ENCODE measurements around the gene SOWAHD. TPM values are rescaled to one million over a fixed set of nuclear protein-coding genes. Genes with fewer than 3 reads are reported as not detected.
"Not testable (repeated sequence)": the region's sequence is repeated elsewhere in the genome, so short reads cannot be mapped to it uniquely, and the experiment has no call there.

Gene SOWAHD
- total RNA-seq, 1 donor from 2014 or later, result 1.5 TPM

GRCh38 chrX:119759248-119759766, 919 bp downstream of the SOWAHD start:
- Mint-ChIP-seq H3K4me3 (ENCODE audit: unreplicated experiment) (peak overlapping the region; percentile 48), H3K27ac (ENCODE audit: unreplicated experiment) (no peak overlapping the region), H3K27me3 (ENCODE audit: unreplicated experiment) (no peaks in the 10 kb centered on the region), H3K9me3 (ENCODE audit: unreplicated experiment) (no peaks in the 10 kb centered on the region), H3K4me1 (ENCODE audit: unreplicated experiment) (peaks cover 27% of the 10 kb centered on the region), H3K36me3 (ENCODE audit: unreplicated experiment) (no peaks in the 10 kb centered on the region)
- no peak for DNase-seq (ENCODE audit: extremely low spot score, unreplicated experiment)
- TF ChIP-seq, protein P1, sequence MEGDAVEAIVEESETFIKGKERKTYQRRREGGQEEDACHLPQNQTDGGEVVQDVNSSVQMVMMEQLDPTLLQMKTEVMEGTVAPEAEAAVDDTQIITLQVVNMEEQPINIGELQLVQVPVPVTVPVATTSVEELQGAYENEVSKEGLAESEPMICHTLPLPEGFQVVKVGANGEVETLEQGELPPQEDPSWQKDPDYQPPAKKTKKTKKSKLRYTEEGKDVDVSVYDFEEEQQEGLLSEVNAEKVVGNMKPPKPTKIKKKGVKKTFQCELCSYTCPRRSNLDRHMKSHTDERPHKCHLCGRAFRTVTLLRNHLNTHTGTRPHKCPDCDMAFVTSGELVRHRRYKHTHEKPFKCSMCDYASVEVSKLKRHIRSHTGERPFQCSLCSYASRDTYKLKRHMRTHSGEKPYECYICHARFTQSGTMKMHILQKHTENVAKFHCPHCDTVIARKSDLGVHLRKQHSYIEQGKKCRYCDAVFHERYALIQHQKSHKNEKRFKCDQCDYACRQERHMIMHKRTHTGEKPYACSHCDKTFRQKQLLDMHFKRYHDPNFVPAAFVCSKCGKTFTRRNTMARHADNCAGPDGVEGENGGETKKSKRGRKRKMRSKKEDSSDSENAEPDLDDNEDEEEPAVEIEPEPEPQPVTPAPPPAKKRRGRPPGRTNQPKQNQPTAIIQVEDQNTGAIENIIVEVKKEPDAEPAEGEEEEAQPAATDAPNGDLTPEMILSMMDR (IDR thresholded peaks at IDR 0.05), result no peak

- H3K27ac Mint-ChIP-seq (ENCODE audit: unreplicated experiment), result no peak overlapping the region
- H3K4me1 Mint-ChIP-seq (ENCODE audit: unreplicated experiment), result peaks cover 28% of the 10 kb centered on the region
- no peak for DNase-seq (ENCODE audit: extremely low spot score, unreplicated experiment)
- TF ChIP-seq, protein P1 (IDR thresholded peaks at IDR 0.05), result no peak
- no peaks in the 10 kb centered on the region for H3K27me3 Mint-ChIP-seq (ENCODE audit: unreplicated experiment)
- H3K9me3 Mint-ChIP-seq (ENCODE audit: unreplicated experiment), result no peaks in the 10 kb centered on the region
- H3K4me3 Mint-ChIP-seq (ENCODE audit: unreplicated experiment), result peak overlapping the region; percentile 22
- no peaks in the 10 kb centered on the region for H3K36me3 Mint-ChIP-seq (ENCODE audit: unreplicated experiment)
Measured at GRCh38 chrX:119760026-119760877, 1.9 kb downstream of the SOWAHD start.

DNA sequence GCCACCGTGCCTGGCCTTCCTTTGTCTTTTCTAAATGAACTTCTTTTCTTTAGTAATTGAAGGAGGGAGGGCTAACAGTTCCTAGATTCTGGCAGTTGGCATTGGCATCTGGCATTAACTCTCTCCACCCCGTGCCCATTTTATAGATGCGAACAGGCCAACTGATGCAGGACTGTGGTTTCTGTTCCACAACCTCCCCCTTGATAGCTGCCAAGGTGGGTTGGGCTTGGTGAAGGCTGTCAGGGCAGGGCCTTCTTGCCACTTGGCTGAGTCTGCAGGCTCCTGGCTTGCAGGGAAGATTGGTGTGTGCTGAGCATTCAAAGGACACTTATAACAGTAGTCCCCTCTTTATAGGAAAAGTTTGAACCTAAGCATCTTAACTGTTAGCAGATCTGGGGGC, 4.3 kb downstream of the SOWAHD start:
- Mint-ChIP-seq H3K4me1 (ENCODE audit: unreplicated experiment) (peaks cover 30% of the 10 kb centered on the region), H3K4me3 (ENCODE audit: unreplicated experiment) (peak overlapping the region; percentile 6), H3K9me3 (ENCODE audit: unreplicated experiment) (no peaks in the 10 kb centered on the region), H3K27me3 (ENCODE audit: unreplicated experiment) (no peaks in the 10 kb centered on the region), H3K36me3 (ENCODE audit: unreplicated experiment) (no peaks in the 10 kb centered on the region), H3K27ac (ENCODE audit: unreplicated experiment) (peak overlapping the region; percentile 89)
- TF ChIP-seq, protein P1 (IDR thresholded peaks at IDR 0.05), result no peak
- no peak for DNase-seq (ENCODE audit: extremely low spot score, unreplicated experiment)

DNA sequence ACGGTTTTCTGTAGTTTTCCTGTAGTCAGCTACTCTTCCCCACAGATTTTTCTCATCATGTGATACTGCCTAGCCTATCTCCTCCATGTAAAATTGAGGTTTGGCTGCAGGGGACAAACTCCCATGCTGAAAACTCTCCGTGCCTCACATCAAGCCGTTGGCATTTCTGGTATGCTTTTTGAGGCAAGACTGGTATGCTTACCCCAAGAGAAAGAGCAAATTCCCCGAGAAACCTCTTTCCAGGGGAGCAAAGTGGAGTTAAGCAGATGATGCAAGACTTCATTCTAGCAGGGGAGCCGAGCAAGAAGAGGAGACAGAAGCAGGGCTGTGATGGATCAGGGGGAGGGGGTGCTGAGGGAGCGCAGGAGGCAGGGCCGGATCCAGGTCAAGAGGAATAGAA, 4.8 kb downstream of the SOWAHD start:
- Mint-ChIP-seq H3K36me3 (ENCODE audit: unreplicated experiment) (no peaks in the 10 kb centered on the region), H3K9me3 (ENCODE audit: unreplicated experiment) (no peaks in the 10 kb centered on the region), H3K27me3 (ENCODE audit: unreplicated experiment) (no peaks in the 10 kb centered on the region), H3K4me1 (ENCODE audit: unreplicated experiment) (peaks cover 33% of the 10 kb centered on the region), H3K27ac (ENCODE audit: unreplicated experiment) (peak overlapping the region; percentile 89), H3K4me3 (ENCODE audit: unreplicated experiment) (peak overlapping the region; percentile 16)
- no peak for DNase-seq (ENCODE audit: extremely low spot score, unreplicated experiment)
- TF ChIP-seq, protein P1 (IDR thresholded peaks at IDR 0.05), result no peak

DNA sequence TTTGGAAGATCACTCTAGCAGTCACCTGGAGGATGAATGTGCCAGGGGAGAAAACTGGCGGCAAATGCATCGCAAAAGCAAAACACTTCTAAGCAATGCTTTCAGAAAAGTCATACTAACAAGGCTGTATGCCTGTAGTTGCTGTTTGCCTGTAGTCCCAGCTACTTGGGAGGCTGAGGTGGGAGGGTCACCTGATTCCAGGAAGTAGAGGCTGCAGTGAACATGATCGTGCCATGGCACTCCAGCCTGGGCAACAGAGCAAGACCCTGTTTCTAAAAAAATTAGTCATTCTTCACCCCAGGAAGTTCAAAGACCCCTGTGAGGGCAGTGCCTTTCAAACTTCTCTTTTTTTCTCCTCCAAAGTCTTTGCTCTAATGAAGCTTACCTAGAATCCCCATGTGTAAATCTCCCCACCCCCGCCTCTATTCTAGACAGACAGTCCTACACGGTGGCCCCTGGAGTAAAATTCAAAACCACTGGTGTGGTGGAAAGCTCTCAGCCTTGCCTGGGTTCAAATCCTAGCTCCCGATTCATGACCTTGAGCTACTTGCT, 5.5 kb downstream of the SOWAHD start:
- Mint-ChIP-seq H3K27me3 (ENCODE audit: unreplicated experiment) (no peaks in the 10 kb centered on the region), H3K9me3 (ENCODE audit: unreplicated experiment) (no peaks in the 10 kb centered on the region), H3K27ac (ENCODE audit: unreplicated experiment) (peak overlapping the region; percentile 89), H3K4me1 (ENCODE audit: unreplicated experiment) (peaks cover 40% of the 10 kb centered on the region), H3K4me3 (ENCODE audit: unreplicated experiment) (no peak overlapping the region), H3K36me3 (ENCODE audit: unreplicated experiment) (no peaks in the 10 kb centered on the region)
- DNase-seq (ENCODE audit: extremely low spot score, unreplicated experiment), result no peak
- TF ChIP-seq, protein P1 (IDR thresholded peaks at IDR 0.05), result no peak

DNA sequence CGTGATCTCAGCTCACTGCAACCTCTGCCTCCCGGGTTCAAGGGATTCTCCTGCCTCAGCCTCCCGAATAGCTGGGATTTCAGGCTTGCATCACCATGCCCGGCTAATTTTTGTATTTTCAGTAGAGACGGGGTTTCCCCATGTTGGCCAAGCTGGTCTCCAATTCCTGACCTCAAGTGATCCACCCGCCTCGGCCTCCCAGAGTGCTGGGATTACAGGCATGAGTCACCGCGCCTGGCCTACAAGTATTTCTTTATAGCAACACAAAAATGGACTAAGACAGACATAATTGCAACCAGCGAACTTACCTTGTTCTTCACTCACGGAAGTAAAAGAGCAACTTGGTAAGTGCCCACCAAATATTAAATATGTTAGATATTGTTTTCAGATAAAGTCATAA, 10.0 kb downstream of the SOWAHD start:
- H3K9me3 Mint-ChIP-seq (ENCODE audit: unreplicated experiment); DNase-seq (ENCODE audit: extremely low spot score, unreplicated experiment); H3K4me3 Mint-ChIP-seq (ENCODE audit: unreplicated experiment); H3K36me3 Mint-ChIP-seq (ENCODE audit: unreplicated experiment); H3K27me3 Mint-ChIP-seq (ENCODE audit: unreplicated experiment): not testable (repeated sequence)
- Mint-ChIP-seq H3K4me1 (ENCODE audit: unreplicated experiment) (peaks cover 21% of the 10 kb centered on the region), H3K27ac (ENCODE audit: unreplicated experiment) (peak overlapping the region; percentile 88)

DNA sequence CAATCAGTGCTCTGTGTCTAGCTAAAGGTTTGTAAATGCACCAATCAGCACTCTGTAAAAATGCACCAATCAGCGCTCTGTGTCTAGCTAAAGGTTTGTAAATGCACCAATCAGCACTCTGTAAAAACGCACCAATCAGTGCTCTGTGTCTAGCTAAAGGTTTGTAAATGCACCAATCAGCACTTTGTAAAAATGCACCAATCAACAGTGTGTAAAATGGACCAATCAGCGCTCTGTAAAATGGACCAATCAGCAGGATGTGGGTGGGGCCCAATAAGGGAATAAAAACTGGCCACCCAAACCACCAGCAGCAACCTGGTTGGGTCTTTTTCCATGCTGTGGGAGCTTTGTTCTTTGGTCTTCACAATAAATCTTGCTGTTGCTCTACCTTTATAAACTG, 11.0 kb downstream of the SOWAHD start:
- Mint-ChIP-seq H3K4me1 (ENCODE audit: unreplicated experiment) (peaks cover 12% of the 10 kb centered on the region), H3K27ac (ENCODE audit: unreplicated experiment) (peak overlapping the region; percentile 88)
- not testable (repeated sequence) for H3K36me3 Mint-ChIP-seq (ENCODE audit: unreplicated experiment); H3K27me3 Mint-ChIP-seq (ENCODE audit: unreplicated experiment); H3K4me3 Mint-ChIP-seq (ENCODE audit: unreplicated experiment); DNase-seq (ENCODE audit: extremely low spot score, unreplicated experiment); H3K9me3 Mint-ChIP-seq (ENCODE audit: unreplicated experiment)

Measured in osteocyte (in vitro differentiated cells).